H1 (cell line): ENCODE measurements around the gene ADAMTS8. TPM values are rescaled to one million over a fixed set of nuclear protein-coding genes. Genes with fewer than 3 reads are reported as not detected.

Experiments used
- BRCA1 ChIP-seq: IDR thresholded peaks from 2 replicates; pipeline ENCODE4 v1.6.1; 2012; ENCODE audit warnings: low read depth, low read length, improper control_type of control experiment
- GTF2F1 ChIP-seq: IDR thresholded peaks from 2 replicates; pipeline ENCODE4 v1.6.1; 2012; ENCODE audit warnings: low read depth, low read length, improper control_type of control experiment, borderline replicate concordance
- HDAC2 ChIP-seq, 2 experiments: fragments of 300-600 bp in 1 of 2; sonication (generic) in 1 of 2; IDR thresholded peaks; 2 replicates each; pipeline ENCODE4 v1.6.1; 2011 to 2012; ENCODE audit warnings: low read depth in 2 of 2, low read length in 2 of 2, mild to moderate bottlenecking in 2 of 2, moderate library complexity in 2 of 2, borderline replicate concordance in 1 of 2, inconsistent platforms in 1 of 2
- HDAC6 ChIP-seq: IDR thresholded peaks from one replicate; pipeline ENCODE4 v1.7.1; 2012; ENCODE audit warnings: low read depth, mild to moderate bottlenecking, inconsistent platforms, low read length, moderate library complexity
- JUN ChIP-seq: IDR thresholded peaks from 2 replicates; pipeline ENCODE4 v1.6.1; 2011; ENCODE audit warnings: low read depth, mild to moderate bottlenecking, improper control_type of control experiment, low read length
- NANOG ChIP-seq: IDR thresholded peaks from 2 replicates; pipeline ENCODE4 v1.6.1; 2011; ENCODE audit warnings: low read length, low read depth, mild to moderate bottlenecking, inconsistent platforms; ENCODE audit not compliant: insufficient read depth, poor library complexity, severe bottlenecking
- polyA plus RNA-seq, 7 experiments: library from polyadenylated mRNA; depleted of rRNA in 3 of 7; stranded (reverse) in 5 of 7; unstranded in 2 of 7; fragments of >200 nt in 5 of 7; fragments of 200-250 nt in 2 of 7; gene quantifications; 1 replicate in 5 of 7; 2 replicates in 1 of 7; 4 replicates in 1 of 7; pipeline versions ENCODE4 v1.2.1 to v1.2.3, GENCODE V29; 2011 to 2013; ENCODE audit warnings: missing spikeins in 2 of 7, mixed read lengths in 2 of 7
- total RNA-seq: library from RNA; stranded (reverse); fragmentation: NEBNext Ultra II Directional; extraction: Animal tissue kit (Norgen Biotek cat#: 25700); gene quantifications from 2 replicates; pipeline ENCODE4 v1.2.1, GENCODE V29; 2021

Gene ADAMTS8
- total and polyA plus RNA-seq, 2 of the 8 experiments (the other 6 are each of a cell fraction or from before 2014, with no cell fraction given): 9.3 to 16.6 TPM

DNA sequence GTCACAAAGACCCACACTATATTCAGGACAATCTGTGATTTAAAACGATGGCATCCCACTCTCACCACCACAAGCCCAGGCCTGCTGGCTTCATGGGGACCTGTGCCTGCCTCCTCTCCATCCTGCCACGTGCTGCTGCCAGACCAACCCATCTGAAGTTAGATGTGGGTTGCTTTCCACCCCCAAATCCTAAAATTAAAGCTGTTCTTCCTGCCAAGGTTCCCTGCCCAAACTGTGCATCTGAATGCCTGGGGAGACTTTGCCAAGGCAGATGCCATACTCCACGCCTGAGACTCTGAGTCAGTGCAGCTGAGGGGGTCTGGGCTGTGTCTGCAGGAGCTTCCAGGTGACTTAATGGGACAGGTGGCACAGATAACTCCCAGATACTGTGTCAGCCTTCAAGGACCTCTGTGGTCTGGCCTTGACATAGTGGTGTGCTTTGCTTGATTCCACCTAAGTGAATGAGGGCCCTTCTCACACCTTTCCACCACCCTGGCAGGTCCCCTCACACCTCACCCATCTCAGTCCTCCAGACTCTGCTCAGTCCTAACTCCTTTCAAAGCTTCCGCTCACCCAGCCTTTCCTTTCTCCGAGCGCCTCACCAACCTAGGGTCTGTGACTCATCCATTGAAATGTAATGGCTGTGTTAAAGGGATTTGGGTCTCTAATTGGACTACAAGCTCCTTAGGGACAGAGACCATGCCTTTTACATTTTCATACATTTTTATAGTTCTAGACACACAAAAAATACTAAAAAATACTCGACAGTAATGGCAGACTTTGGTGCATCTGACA, 18.6 kb downstream of the ADAMTS8 start (continued):
- TF ChIP-seq BRCA1: no peak
- TF ChIP-seq GTF2F1: no peak
- TF ChIP-seq NANOG: no peak
- TF ChIP-seq HDAC6: no peak
- TF ChIP-seq HDAC2 (IDR thresholded peaks at IDR 0.05; ENCODE audit: borderline replicate concordance in 1 of 2, low read depth in 2 of 2, low read length in 2 of 2): no peak
- TF ChIP-seq JUN: no peak
